GM19467 (cell line): ENCODE results near the gene KIF11.
"Not testable (repeated sequence)": the region's sequence is repeated elsewhere in the genome, so short reads cannot be mapped to it uniquely, and the experiment has no call there.

Experiments
- ATAC-seq: cut with Tn5 transposase; IDR thresholded peaks from one replicate; pipeline ENCODE4 v1.9.1; 2021; ENCODE audit warnings: mild to moderate bottlenecking, moderate library complexity; ENCODE audit not compliant: unreplicated experiment

Gene KIF11

DNA sequence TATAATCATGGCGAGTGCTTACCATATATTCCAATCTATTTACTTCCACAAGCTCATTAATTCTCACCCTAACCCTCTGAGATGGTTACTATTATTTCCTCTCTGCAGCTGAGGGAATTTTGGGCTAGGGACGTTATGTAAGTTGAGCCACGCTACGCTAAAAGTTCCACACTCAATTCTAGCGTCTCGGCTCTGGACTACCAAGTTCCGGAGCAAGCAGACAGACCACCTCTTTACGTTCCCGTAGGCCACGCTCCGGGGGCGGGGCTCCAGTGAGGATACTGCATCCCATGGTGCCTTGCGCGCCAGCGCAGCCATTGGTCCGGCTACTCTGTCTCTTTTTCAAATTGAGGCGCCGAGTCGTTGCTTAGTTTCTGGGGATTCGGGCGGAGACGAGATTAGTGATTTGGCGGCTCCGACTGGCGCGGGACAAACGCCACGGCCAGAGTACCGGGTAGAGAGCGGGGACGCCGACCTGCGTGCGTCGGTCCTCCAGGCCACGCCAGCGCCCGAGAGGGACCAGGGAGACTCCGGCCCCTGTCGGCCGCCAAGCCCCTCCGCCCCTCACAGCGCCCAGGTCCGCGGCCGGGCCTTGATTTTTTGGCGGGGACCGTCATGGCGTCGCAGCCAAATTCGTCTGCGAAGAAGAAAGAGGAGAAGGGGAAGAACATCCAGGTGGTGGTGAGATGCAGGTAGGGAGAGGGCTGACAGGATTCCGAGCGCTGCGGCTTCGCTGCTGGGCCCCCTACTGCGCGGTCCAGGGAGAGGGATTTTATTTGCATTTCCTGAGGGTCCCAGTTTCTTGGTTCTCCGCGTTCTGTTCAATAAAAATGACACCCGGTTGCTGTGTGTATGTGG is at the start of gene KIF11:
Gene KIF11, plus strand, starts transcription at position 370 of the 858 bp plus-strand sequence. Its CDS starts 246 bp downstream, at position 616.
- peak; percentile 82 for ATAC-seq

- no peak for ATAC-seq
Measured at GRCh38 chr10:92544296-92544695, 48.6 kb upstream of the KIF11 start.

GRCh38 chr10:92545556-92545955 is 47.4 kb upstream of the KIF11 start:
- ATAC-seq = no peak

GRCh38 chr10:92547676-92548075 is 45.3 kb upstream of the KIF11 start:
- ATAC-seq = no peak

GRCh38 chr10:92550924-92551323 is 42.0 kb upstream of the KIF11 start:
- ATAC-seq = no peak

DNA sequence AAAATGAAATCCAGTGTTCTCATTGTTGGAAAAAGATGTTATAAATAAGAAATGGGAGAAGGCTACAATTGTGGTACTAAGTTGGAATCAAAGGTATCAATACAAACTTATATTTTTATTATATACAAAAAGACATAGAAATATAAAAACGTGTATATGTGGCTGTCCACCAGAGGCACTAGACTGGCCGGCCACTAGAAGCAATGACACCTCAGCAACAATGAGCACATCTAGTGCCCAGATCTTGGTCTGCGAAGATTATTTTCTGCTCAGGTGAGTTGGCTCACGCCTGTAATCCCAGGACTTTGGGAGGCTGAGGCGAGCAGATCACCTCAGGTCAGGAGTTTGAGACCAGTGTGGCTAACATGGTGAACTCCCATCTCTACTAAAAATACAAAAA is 40.6 kb upstream of the KIF11 start:
- ATAC-seq = no peak

GRCh38 chr10:92553959-92554358 is 39.0 kb upstream of the KIF11 start:
- no peak for ATAC-seq

- ATAC-seq = no peak
Measured at GRCh38 chr10:92559046-92559445, 33.9 kb upstream of the KIF11 start.

- ATAC-seq = no peak
Measured at GRCh38 chr10:92562424-92562823, 30.5 kb upstream of the KIF11 start.

DNA sequence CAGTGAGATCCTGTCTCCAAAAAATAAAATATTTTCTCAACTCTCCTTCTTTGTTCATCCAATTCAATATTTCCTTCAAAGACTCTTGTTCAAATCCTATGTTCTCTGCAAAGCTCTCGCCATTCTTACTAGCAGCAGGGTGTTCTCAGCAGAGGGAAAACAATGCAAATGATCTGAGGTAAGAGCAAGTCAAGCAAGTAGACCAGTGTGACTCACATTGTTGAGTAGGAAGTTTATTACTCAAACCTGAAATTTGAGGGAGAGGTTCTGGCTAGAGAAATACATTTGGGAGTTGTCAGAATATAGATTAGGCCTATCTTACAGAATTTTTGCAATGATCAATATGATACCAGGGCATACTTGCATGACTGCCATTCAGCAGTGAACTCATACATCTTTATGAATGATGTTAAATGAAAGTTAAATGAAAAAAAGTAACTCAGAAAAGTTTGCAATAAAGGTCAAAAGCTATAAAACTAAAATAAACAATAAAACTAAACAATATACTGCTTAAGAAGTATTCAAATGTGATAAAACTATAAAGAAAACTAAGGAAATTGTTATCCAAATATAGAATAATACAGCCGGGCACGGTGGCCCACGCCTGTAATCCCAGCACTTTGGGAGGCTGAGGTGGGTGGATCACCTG is 24.9 kb upstream of the KIF11 start:
- no peak for ATAC-seq

GRCh38 chr10:92569071-92569470 is 23.9 kb upstream of the KIF11 start:
- ATAC-seq = no peak

DNA sequence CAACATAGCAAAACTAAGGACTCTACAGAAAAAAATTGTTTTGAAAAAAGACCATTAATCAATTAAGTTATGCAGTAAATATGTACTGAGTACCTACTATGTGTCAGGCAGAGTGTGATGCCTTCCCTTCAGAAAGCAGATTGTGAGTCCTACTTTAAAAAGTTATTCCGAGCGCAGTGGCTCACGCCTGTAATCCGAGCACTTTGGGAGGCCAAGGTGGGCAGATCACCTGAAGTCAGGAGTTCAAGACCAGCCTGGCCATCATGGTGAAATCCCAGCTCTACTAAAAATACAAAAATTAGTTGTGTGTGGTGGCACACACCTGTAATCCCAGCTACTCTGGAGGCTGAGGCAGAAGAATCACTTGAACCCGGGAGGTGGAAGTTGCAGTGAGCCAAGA is 23.3 kb upstream of the KIF11 start:
- not testable (repeated sequence) for ATAC-seq

- ATAC-seq = no peak
Measured at GRCh38 chr10:92571649-92572048, 21.3 kb upstream of the KIF11 start.

- ATAC-seq = no peak
Measured at GRCh38 chr10:92572362-92573090, 20.4 kb upstream of the KIF11 start.

DNA sequence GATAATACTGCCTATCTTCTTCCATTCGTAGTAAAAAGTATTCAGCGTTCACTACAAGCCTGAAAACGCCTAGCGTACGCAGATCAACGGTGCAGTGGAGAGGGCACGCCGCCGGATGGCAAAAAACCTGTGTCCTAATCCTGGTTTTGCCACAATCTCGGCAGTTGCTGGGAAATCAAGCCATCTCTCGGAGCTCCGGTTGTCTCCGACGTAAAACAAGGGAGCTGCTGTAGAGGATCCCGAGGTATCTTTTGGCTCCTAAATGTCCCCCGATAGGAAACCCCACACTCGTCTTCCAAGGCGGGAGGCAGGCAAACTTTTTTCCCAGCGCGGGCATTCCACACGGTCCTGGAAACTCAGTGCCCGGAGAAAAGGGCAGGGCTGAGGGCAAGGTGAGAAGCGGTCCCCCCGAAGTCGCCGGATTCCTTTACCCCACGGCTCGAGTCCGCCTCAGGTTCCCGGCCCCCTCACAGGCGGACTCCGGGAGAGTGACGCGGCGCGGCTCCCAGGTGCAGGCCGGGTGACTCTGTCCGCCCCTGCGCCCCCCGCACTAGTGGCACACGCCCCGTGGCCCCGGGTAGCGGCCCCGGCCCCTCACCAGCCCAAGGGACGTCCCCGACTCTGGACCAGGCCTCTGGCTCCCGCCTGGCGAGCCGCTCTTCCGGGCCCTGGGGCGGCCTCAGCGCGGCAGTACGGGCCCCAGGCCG is 19.7 kb upstream of the KIF11 start:
- ATAC-seq = peak; percentile 27

- peak; percentile 57 for ATAC-seq
Measured at GRCh38 chr10:92573798-92574547, 19.0 kb upstream of the KIF11 start, which contains the start of gene IDE. TSS of gene IDE (minus strand) at chr10:92574093. CDS start at chr10:92574019, 74 bp downstream.

DNA sequence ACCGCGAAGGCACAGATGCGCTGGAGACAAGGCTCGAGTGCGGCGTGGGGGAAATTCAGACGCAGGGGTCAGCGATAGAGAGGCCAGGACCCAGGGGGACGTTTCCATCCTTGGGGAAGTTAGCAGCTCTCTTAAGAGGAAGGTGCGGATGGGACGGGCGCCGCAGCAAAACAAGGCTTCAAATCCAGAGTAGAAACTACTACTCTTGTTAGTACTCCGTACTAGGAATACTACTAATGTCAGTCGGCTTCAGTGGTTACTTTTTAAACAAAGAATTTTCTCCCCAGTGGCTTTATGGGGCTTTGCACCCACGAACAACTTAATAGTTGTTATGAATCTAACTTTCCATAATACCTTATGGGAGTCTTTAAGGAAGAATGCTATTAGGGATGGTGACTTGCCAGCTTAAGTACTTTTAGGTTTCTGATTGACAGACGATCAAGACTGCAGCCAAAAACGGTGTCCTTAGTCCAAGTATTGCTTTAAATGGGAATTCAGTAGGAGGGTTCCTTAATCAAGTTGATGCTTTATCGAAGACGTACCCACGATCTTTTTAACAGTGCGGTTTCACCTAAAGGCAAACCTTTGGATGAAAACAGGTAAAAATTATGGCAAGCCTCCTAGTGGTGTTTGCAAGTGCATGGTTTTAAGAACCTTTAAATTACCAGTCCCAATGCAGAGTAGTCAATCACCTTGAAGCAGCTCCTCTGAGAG is 18.2 kb upstream of the KIF11 start:
- ATAC-seq = peak; percentile 16

DNA sequence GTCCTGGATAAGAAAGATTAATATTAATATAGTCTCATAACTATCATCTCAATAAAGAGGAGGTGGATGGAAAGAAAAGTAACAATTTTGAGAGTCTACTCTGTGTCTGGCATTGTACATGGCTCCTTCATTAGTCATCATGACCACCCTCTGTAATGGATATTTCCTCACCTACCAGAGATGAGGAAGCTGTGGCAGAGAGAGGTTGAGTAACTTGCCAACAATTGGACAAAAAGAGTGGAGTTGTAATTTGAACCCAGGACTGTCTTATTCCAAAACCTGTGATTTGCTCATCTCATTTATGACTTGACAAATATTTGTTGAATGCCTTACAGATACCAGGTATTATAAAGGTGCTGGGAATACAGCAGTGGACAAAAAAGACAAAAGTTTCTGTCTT is 17.0 kb upstream of the KIF11 start:
- ATAC-seq = no peak

- ATAC-seq = not testable (repeated sequence)
Measured at GRCh38 chr10:92582347-92582746, 10.6 kb upstream of the KIF11 start.
